IPS-18a (cell line): ENCODE measurements around the gene MMP27.
A peak's percentile ranks its signal among the peaks of the same experiment; 100 is the strongest.
"Not testable (repeated sequence)": the region's sequence is repeated elsewhere in the genome, so short reads cannot be mapped to it uniquely, and the experiment has no call there.

ENCODE experiments used
- H3K27ac ChIP-seq: one replicate; pipeline ENCODE4 v1.5.1; 2013; ENCODE audit warnings: low read length
- H3K27me3 ChIP-seq: one replicate; pipeline ENCODE4 v1.6.1; 2013; ENCODE audit warnings: mild to moderate bottlenecking, low read length; ENCODE audit not compliant: control insufficient read depth, insufficient read depth
- H3K36me3 ChIP-seq: one replicate; pipeline ENCODE4 v1.6.1; 2013; ENCODE audit warnings: low read depth, low read length; ENCODE audit not compliant: control insufficient read depth
- H3K4me1 ChIP-seq: one replicate; pipeline ENCODE4 v1.6.1; 2013; ENCODE audit warnings: low read depth, low read length; ENCODE audit not compliant: control insufficient read depth
- H3K4me3 ChIP-seq: one replicate; pipeline ENCODE4 v1.5.1; 2013; ENCODE audit warnings: low read length
- H3K9ac ChIP-seq: one replicate; pipeline ENCODE4 v1.6.1; 2013; ENCODE audit warnings: mild to moderate bottlenecking, low read length, moderate library complexity
- H3K9me3 ChIP-seq: one replicate; pipeline ENCODE4 v1.6.1; 2013; ENCODE audit warnings: low read depth, low read length; ENCODE audit not compliant: control insufficient read depth

Gene MMP27

DNA sequence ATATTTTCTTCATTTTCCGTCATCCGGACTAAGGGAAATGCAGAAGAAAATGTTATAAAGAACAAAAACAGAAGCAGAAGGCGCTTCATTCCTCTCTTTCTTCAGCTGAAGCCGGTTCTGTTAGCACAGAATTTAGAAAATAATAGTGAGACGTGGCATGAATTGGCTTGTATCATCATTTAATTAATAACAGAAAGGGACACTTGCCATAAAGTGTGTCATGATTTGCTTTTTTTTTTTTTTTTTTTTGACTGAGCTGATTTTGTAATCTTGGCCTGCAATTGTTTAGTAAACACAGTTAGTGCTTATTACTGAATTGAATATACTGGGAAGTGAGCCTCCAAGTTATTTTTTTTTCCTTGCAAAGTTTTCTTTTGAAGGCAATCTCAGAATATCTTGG is at the start of gene MMP27:
TSS of gene MMP27 (minus strand) at position 144 of the 400 bp plus-strand sequence. CDS start at position 89, 55 bp downstream.
- H3K36me3 ChIP-seq, result no peaks in the 10 kb centered on the region
- H3K9me3 ChIP-seq, result no peaks in the 10 kb centered on the region
- no peak within 1 kb of the TSS for H3K4me3 ChIP-seq
- no peak within 1 kb of the TSS for H3K9ac ChIP-seq
- no peaks in the 10 kb centered on the region for H3K4me1 ChIP-seq
- H3K27ac ChIP-seq, result no peak within 1 kb of the TSS
- no peaks in the 10 kb centered on the region for H3K27me3 ChIP-seq

DNA sequence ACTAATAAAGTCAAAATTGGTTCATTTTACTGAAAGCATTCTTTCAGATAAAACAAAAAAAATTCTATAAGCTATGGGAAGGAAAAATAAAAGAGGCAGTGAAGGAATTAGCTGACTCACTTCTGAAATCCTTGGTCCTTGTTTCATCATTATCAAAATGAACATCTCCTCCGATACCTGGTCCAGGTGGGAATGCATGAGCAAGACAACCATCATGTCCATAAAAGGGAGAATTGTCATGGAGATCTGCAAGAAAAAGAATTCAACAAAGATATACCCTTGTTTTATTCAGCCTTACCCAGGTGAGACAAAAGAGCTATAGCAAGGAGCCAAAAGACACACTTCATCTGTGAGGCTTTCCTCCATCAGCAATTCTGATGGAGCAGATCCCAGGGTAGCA is 47.7 kb upstream of the MMP27 start:
- Histone ChIP-seq H3K9me3 (no peaks in the 10 kb centered on the region), H3K4me1 (peaks cover 11% of the 10 kb centered on the region), H3K9ac (no peak overlapping the region), H3K36me3 (no peaks in the 10 kb centered on the region), H3K4me3 (no peak overlapping the region), H3K27me3 (no peaks in the 10 kb centered on the region), H3K27ac (no peak overlapping the region)

DNA sequence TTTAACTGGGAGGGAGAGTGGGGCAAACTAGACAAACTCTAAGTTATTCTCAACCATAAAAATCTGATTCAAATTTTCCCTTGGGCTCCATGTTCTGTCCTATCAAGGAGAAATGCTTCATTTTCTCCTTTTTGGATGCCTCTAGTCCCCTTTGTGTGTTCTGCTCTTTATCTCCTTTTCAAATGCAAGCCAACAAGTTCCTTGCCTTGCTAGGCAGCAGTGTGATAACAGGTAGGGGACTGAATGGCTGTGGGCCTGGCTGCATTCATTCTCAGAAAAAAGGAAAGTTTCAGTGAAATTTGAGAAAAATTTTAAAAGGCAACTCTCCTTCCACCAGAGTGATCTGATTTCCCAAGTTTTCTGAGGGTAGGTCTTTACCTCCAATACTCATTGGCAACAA is 46.1 kb upstream of the MMP27 start:
- no peaks in the 10 kb centered on the region for H3K27me3 ChIP-seq

GRCh38 chr11:102749101-102749722 is 43.6 kb upstream of the MMP27 start:
- Histone ChIP-seq H3K27me3 (no peaks in the 10 kb centered on the region), H3K27ac (no peak overlapping the region), H3K9me3 (no peaks in the 10 kb centered on the region), H3K4me1 (peaks cover 11% of the 10 kb centered on the region), H3K36me3 (no peaks in the 10 kb centered on the region), H3K4me3 (no peak overlapping the region), H3K9ac (no peak overlapping the region)

More for the DNA sequence above, 46.1 kb upstream of the MMP27 start:
- peaks cover 11% of the 10 kb centered on the region for H3K4me1 ChIP-seq
- H3K9ac ChIP-seq, result no peak overlapping the region
- no peaks in the 10 kb centered on the region for H3K9me3 ChIP-seq
- no peak overlapping the region for H3K4me3 ChIP-seq
- H3K27ac ChIP-seq, result no peak overlapping the region
- H3K36me3 ChIP-seq, result no peaks in the 10 kb centered on the region

DNA sequence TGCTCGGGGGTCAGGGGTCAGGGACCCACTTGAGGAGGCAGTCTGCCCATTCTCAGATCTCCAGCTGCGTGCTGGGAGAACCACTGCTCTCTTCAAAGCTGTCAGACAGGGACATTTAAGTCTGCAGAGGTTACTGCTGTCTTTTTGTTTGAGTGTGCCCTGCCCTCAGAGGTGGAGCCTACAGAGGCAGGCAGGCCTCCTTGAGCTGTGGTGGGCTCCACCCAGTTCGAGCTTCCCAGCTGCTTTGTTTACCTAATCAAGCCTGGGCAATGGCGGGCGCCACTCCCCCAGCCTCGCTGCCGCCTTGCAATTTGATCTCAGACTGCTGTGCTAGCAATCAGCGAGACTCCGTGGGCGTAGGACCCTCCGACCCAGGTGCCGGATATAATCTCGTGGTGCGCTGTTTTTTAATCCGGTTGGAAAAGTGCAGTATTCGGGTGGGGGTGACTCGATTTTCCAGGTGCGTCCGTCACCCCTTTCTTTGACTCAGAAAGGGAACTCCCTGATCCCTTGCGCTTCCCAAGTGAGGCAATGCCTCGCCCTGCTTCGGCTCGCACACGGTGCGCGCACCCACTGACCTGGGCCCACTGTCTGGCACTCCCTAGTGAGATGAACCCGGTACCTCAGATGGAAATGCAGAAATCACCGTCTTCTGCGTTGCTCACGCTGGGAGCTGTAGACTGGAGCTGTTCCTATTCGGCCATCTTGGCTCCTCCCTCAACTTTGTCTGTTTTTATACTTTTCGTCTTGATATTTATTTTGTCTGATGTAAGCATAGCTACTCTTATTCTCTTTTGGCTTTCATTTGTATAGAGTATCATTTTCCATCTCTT is 41.4 kb upstream of the MMP27 start:
- H3K4me1 ChIP-seq, H3K27me3 ChIP-seq, H3K9me3 ChIP-seq, H3K36me3 ChIP-seq, H3K9ac ChIP-seq, H3K27ac ChIP-seq: not testable (repeated sequence)
- H3K4me3 ChIP-seq, result peak overlapping the region; percentile 22

DNA sequence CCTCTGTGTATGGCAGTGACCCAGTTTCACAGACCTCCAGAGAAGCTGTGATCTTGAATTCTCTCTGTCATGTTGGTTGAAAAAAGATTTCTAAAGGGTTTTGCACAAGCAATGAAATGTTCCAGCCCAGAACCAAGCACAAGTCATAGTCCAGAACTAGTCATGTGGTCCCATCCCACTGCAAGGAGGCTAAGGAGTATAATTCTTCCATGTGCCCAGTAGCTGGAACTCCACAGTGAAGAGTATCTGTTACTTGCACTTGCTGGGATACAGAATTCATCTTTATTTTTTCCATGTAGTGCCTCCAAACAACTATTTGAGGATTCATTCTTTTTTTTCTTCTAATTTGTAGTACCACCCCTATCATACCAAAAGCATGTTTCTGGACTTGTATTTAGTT is 29.1 kb upstream of the MMP27 start:
- no peak overlapping the region for H3K4me3 ChIP-seq
- H3K9me3 ChIP-seq, result no peaks in the 10 kb centered on the region
- H3K27ac ChIP-seq, result no peak overlapping the region
- no peaks in the 10 kb centered on the region for H3K27me3 ChIP-seq
- H3K4me1 ChIP-seq, result no peaks in the 10 kb centered on the region
- H3K9ac ChIP-seq, result no peak overlapping the region
- H3K36me3 ChIP-seq, result no peaks in the 10 kb centered on the region

- Histone ChIP-seq H3K27me3 (no peaks in the 10 kb centered on the region), H3K27ac (no peak overlapping the region), H3K4me1 (no peaks in the 10 kb centered on the region), H3K9ac (no peak overlapping the region), H3K4me3 (no peak overlapping the region), H3K9me3 (no peaks in the 10 kb centered on the region), H3K36me3 (no peaks in the 10 kb centered on the region)
These were observed 27.8 kb upstream of the MMP27 start for GRCh38 chr11:102733232-102733875.

DNA sequence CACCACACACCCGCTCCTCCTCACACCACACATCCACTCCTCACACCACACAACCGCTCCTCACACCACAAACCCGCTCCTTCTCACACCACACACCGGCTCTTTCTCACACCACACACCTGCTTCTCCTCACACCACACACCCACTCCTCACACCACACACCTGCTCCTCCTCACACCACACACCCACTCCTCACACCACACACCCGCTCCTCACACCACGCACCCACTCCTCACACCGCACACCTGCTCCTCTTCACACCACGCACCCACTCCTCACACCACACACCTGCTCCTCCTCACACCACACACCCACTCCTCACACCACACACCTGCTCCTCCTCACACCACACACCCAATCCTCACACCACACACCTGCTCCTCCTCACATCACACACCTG is 25.4 kb upstream of the MMP27 start:
- not testable (repeated sequence) for H3K9me3 ChIP-seq, H3K27me3 ChIP-seq, H3K4me1 ChIP-seq, H3K9ac ChIP-seq, H3K4me3 ChIP-seq, H3K27ac ChIP-seq, H3K36me3 ChIP-seq

- Histone ChIP-seq H3K27ac (no peak overlapping the region), H3K27me3 (no peaks in the 10 kb centered on the region), H3K9me3 (no peaks in the 10 kb centered on the region)
These were observed 24.6 kb upstream of the MMP27 start for GRCh38 chr11:102729849-102730815.

DNA sequence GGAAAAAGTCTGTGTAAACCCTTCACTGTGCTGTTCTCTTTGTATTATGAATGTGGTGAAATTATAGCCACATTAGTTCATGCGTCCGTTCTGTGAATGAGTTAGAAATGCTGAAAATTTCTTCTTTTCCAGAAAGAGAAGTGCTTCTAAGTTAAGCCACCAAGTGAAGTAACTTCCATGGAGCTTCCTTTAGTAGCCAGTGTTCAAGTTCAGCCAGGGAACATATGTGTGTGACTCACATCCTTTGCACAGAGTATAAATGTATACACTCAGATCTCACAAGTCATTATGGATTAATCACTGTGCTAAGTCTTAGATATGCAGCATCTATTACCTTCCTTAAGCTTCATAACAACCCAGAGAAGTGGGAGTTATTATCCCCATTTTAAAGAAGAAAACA is 22.3 kb upstream of the MMP27 start:
- Histone ChIP-seq H3K36me3 (no peaks in the 10 kb centered on the region), H3K27ac (no peak overlapping the region), H3K4me3 (no peak overlapping the region), H3K9ac (no peak overlapping the region), H3K9me3 (no peaks in the 10 kb centered on the region), H3K4me1 (no peaks in the 10 kb centered on the region), H3K27me3 (no peaks in the 10 kb centered on the region)

More at GRCh38 chr11:102729849-102730815, 24.6 kb upstream of the MMP27 start:
- H3K4me3 ChIP-seq, result no peak overlapping the region
- H3K36me3 ChIP-seq, result no peaks in the 10 kb centered on the region
- no peaks in the 10 kb centered on the region for H3K4me1 ChIP-seq
- no peak overlapping the region for H3K9ac ChIP-seq
